DMS114 treated with DMSO at 0.1 percent for 48 hours (cell line): ENCODE measurements around the gene TMEM231.
"Not testable (repeated sequence)": the region's sequence is repeated elsewhere in the genome, so short reads cannot be mapped to it uniquely, and the experiment has no call there.

Experiments
- DNase-seq: peaks from one replicate; lab custom pipeline; 2025; ENCODE audit not compliant: unreplicated experiment; lab: John Stamatoyannopoulos, UW

Gene TMEM231

DNA sequence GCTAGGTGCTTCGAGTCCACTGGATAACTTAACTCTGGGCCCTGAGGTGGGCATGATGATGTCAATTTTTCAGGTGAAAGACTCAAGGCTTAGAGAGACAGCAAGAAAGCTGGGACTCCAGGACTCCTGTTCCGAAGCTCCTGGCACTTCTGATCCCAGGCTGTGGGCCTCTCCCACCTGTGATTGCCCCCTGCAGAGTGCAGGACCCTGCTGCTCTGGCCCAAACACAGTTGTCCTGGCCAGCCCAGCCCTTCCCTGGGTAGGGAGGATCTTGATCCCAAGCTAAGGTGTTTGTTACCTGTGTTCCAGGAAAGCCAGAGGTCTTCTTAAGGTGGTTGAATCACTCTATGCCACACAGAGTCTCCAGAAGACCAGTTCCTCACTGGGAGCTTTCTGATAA lies 23.3 kb downstream of the TMEM231 start:
- no peak for DNase-seq

DNA sequence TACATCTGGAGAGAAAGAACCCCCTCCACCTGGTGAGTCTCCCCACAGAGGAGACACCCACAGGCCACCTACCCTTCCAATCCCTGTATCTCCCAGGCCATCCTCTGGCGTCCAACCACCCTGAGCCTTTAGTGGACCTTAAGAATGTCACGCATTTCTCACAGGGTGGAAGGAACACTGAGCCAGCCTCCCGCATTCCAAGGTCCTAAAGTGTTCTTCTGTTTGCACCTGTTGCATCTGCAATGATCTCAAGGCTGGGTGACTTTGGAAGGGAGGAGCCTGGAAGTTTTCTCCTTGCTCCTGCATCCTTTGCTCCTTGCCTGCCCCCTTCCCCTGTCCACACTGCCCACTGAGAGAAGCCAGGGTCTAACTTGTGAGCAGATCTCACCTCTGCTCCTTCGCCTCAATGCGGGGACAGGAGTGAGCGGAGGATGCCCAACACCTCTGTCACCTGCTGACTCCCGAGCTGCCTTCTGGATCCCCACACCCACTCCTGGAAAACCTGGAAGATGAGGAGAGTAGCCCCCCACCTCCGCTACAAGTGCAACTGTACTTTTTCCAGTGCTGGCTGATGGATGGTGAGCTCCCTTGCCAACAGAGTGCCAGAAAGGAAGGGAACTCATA lies 23.8 kb downstream of the TMEM231 start:
- DNase-seq = no peak

DNA sequence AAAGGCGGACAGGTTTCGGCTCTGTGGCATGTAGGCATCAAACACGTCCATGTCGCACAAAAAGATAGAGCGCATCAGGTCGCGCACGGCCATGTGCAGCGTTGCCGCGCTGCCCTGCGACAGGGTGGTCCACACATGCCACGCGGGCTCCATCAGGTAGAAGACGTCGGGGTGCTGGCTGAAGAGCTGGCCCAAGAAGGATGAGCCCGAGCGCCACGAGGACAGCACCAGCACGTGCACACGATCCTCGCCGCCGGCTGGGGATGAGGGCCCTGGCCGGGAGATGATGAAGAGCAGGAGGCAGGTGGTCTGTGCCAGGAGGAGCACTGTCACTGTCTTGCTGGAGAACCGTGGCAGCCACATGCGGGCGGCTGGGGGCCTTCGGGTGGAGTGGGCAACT lies 26.1 kb downstream of the TMEM231 start:
- no peak for DNase-seq

DNA sequence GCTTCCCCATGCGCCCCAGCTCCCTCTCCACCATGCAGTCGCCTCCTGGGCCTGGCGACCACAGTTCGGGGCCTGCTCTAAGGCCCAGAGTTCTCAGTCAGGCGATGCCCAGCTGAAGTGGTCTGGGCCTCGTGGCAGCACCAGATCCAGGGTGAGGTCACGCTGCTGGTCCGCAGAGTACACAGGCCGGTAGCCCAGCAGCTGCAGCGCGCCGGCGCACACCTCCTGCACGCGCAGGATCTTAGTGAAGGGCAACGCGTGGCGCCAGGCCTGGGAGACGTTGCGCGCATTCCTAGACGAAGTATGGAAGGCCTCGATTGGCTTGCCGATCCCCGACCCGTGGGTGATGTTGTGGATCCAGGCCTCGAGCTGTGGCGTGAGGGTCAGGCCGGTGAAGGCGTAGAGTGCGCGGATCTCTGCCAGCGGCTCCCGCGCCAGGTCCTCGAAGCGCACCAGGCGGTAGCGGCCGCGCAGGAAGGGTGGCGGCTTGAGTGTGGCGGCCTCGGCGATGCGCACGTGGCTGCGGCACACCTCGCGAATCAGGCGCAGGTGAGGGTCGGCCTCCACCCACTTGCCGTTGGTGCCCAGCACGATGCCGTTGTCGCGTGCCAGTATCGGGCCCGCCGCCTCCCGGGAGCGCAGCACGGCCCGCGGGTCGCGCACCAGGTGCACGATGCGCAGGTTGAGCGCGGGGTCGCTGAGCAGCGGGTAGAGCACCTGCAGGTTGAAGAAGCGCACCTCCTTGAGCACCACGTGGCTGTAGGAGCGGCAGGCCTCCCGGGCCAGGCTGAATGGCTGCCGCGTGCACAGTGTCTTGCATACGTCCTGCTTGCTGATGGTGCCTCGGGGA lies 26.8 kb downstream of the TMEM231 start:
- no peak for DNase-seq

DNA sequence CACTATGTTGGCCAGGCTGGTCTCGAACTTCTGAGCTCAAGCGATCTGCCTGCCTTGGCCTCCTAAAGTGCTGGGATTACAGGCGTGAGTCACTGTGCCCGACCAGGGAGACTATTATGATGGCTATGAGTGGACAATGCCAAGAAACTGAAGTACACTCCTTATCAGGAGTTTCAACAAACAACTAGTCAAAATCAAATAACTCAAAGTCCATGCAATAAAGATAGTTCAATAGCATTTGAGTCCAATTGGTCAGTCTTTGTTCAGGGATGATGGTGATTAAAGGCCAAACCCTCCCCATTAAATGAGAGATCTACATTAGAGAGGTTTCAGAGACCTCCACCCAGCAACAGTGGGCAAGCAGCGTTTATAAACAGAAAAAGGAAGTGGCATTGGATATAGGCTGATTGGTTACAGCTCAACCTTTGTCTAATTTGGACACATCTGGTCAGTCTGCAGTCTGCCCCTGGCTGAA lies 28.2 kb downstream of the TMEM231 start:
- DNase-seq = no peak

DNA sequence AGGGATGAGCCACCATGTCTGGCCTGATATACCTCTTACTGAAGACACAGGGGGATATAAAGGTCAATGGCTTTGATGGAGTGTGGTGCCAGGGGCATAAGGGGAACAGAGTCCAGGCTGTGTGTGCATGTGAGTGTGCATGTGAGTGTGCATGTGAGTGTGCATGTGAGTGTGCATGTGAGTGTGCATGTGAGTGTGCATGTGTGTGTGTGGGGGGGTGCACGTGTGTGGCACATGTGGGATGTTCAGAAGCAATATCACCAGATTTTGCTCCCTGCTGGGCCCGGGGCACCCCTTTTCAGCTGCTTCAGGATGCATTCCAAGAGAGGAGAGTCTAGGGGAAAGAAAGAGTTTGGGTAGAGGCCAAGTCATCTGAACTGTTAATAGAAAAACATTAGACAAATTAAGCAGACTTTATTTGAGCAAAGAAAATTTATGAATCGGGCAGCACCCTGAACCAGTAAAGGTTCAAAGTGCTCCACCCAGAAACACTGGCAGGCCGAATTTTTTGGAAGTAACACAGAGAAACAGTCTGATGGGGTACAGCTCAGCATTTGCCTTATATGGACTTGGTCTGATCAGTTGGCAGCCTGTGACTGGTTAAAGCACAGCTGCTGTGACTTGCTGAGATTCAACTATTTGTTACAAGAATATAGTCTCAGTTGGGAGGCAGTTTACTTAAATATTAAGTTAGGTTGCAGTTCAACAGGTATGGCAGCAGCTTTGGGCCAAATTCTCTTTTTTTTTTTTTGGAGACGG lies 29.8 kb downstream of the TMEM231 start:
- DNase-seq = no peak

DNA sequence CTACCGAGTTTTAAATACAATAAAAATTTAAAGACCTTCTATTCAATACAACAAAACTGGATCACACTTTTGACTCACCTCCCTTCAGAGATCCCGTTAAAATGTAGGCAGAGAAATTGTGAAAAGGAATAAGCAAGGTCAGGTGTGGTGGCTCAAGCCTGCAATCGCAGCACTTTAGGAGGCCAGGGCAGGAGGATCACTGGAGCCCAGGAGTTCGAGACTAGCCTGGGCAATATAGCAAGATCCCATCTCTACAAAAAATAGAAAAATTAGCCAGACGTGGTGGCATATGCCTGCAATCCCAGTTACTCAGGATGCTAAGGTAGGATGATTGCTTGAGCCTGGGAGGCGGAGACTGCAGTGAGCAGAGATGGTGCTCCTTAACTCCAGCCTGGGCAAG lies 36.9 kb downstream of the TMEM231 start:
- DNase-seq = no peak

DNA sequence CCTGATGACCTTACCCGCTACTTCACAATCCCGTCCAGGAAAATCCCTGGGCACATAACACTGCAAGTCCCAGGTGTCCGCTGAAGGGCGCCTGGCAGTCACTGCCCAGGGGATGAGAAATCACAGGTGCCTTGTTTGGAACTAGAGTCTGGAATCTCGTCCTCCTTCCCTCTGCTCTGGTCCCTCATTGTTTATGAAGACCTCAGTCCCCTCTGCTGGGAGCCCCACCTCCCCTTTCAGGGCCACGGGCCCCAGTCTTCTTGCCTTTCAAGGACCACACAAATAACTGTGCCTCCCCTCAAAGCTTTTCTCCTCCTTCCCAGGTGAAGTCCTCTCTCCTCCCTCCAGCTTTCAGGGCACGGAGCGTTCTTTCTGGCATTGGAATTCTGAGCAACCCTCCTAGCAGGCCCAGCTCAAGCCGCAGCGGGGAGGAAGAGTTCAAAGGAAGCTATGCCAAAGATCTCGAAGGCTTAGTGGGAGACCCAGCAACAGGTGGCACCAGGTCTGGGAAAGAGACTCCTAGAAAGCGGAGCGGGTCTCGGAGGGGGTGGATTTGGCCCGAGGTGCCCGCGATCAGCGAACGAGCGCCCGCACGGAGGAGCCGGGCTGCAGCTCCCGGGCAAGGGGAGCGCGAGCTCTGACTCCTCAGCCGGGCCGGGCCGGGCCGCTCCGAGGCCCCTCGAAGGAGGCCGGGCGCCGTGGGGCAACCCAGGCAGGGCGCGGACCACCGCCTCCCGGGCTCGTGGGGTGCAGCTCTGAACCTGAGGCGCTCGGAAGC lies 39.7 kb downstream of the TMEM231 start:
- DNase-seq = not testable (repeated sequence)

DNA sequence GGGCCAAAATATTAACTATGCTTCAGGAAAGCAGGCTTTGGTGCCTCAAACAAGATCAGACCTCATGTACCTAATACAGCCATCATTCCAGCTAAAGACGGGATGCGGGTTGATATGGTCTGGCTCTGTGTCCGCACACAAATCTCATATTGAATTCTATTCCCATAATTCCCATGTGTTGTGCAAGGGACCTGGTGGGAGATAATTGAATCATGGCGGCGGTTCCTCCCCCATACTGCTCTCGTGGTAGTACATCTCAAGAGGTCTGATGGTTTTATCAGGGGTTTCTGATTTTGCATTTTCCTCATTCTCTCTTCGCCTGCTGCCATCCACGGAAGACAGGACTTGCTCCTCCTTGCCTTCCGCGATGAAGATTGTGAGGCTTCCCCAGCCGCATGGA lies 41.8 kb downstream of the TMEM231 start:
- DNase-seq = no peak

DNA sequence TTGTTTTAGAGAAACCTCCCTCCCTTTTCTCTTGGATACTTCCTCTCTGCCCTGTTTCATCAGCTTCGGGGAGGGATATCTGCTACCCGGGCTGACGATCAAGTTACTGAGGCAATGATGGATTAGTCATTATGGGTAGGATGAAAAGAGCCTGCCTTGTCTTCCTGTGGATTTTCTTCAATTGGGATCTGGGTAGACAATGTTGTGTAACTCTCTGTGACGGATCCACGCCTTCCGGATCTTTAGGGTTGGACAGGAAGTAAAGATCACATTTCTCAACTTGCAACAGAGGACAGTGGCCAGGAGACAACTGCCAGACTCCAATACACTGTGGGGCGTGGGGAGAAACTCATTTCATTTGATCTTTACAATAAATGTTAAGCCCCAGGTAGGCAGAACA lies 49.5 kb downstream of the TMEM231 start:
- DNase-seq = no peak

DNA sequence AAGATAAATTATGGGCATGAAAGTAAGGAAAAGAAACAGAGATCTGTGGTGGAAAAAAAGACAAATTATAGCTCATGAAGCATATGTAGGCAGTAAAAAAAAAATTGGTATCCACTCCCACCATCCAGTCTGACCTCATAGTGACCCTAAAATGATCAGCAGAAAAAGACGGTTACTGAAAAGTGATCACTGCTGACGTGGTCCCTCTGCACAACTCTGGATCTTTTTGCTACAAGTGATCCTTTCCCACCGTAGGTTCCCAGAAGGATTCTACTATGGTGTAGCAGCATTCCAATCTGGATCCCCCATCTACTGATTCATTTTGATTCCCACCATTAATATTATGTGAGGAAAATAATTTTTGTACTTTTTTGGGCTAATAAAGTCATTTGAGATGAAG lies 49.9 kb downstream of the TMEM231 start:
- DNase-seq = no peak

DNA sequence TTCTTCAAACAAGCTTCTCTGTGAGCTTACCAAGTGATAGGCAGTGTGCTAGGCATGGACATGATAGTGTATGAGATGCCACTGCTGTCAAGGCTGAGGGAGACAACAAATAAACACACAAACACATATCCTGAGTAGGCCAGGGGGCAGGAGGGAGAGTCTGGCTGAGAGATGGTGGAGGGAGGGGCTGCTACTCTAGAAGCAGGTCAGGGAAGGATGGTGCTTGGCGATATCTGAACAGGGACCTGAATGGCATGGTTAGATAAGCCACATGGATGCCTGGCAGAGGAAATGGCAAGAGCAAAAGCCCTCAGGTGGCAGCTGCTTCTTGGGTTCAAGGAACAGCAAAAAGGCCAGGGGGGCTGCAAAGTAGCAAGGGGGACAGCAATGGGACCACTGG lies 52.3 kb downstream of the TMEM231 start:
- no peak for DNase-seq

DNA sequence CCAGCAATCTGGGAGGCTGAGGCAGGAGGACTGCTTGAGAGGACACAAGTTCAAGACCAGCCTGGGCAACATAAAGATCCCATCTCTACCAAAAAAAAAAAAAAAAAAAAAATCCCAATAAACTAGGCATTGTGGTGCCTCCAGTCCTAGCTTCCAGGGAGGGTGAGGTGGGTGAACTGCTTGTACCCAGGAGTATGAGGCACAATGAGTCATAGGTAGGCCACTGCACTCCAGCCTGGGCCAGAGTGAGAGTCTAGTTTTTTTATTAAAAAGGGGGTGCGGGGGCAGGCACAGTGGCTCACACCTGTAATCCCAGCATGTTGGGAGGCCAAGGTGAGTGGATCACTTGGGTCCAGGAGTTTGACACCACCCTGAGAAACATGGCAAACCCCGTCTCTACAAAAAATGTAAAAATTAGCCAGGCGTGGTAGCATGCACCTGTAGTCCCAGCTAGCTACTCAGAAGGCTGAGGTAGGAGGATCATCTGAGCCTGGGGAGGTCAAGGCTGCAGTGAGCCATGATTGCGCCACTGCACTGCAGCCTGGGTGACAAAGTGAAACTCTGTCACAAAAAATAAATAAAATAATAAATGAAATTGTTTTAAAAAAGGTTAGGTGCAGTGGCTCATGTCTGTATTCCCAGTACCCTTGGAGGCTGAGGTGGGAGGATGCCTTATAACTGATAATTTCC lies 53.0 kb downstream of the TMEM231 start:
- no peak for DNase-seq

DNA sequence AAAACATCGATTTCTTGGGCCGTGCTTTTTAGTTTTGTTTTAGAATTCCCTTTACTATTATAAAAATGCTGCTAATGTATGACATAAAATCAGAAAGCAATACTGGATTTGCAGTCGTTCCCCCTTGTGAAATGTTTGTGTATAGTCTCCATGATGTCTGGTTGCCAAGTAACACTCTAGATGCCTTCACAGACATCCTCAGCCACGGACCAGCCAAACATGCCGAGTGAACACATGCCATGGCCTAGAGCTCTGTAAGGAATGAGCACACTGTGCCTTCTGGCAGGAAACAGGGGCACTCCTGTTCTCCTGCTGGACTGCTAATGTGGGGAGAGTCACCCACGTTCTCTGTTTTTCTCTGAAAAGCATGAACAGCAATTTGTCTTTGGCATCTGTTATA lies 54.2 kb downstream of the TMEM231 start:
- not testable (repeated sequence) for DNase-seq

DNA sequence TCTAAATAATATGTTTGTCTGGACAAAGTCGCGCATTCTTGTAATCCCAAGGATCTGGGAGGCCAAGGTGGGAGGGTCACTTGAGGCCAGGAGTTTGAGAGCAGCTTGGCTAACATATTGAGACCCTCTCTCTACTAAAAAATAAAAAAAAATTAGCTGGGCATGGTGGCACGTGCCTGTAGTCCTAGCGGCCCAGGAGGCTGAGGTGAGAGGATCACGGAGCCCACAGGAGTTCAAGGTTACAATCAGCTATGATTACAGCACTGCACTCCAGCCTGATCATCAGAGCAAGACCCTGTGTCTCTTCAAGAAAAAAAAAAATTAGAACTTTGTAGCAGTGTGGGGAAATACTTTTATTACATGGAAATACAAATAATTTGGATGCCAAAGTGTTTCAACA lies 54.7 kb downstream of the TMEM231 start:
- DNase-seq = no peak

DNA sequence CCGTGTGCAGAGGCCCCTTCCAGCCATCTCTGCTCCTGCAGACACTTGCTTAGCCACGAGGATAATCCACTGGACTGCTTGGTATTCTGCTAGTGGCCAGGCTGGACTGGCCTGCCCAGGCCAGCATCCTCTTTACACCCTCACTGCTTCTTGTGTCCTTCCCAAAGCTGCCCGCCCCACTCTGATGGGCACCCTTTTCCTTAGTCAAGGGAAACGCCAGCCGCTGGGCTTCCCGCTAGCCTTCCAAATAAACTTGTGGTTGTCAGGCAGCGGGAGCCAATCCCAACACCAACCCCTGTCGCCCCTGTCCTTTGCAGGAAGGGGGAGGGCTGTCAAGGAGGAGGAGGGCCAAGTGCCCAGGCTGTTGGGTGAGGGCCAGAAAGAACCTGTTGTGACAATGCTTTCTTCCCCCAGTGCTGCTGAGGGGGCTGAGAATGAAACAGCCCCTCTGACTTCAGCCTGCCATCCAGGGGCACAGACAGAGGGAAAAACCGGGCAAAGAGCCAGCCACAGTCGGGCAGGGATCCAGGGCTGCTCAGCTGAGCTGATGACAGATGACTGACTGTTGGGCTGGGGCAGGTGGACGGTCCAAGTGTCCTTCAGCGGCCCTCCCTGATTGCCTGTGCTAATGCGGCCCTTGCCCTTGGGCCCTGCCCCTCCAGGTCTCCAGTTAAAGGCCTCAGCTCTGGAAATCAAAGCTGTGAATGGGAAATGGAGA lies 57.3 kb downstream of the TMEM231 start:
- not testable (repeated sequence) for DNase-seq

DNA sequence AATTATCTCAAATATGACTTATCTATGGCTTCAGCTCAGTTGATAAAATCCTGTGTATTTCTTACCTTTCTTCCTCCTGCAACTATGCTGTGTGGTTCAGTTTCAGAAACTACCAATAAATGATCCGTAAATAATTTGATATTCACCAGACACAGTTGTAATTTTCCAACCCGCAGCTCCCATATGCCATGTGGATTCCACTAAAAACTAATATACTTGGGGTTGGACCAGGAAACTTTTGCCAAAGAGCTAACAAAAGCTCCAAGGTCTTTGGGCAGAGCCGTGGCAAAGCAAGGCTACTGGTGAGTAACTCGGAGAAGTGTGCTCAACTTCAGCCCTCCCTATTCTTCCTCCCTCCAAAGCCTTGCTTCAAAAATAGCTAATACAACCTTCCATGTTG lies 58.5 kb downstream of the TMEM231 start:
- DNase-seq = no peak

DNA sequence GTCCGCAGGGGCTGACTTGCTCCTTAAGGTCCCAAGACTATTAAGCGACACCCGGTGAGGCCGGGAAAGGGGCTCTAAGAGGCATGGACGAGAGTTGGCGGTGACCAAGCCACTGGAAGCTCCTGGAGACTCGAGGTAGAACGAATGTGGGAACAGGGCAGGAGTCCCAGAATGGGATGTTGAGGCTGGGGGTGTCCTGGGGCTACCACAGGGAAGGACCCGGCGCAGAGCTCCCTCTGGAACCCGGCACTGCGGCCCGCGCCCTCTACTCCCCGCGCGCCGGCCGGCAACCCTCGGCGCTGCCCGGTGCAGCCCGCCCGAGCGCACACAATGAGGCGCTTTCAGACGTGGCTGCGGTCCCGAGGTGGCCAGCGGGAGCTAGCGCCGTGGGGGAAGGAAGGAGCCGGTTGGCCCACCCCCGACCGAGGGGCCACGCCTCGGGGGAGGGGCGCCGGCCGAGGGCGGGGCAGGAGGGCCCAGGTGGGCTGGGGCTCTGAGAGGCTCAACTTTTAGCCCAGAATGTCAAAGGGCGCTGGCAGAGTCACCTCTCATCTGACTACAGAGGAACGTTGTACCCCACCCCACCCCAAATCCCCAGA lies 60.9 kb downstream of the TMEM231 start, which contains the start of gene CHST6:
CHST6 (minus strand) TSS at position 366 of the 599 bp plus-strand sequence. CDS start 15,613 bp downstream, outside the sequence.
- peak; percentile 21 for DNase-seq

DNA sequence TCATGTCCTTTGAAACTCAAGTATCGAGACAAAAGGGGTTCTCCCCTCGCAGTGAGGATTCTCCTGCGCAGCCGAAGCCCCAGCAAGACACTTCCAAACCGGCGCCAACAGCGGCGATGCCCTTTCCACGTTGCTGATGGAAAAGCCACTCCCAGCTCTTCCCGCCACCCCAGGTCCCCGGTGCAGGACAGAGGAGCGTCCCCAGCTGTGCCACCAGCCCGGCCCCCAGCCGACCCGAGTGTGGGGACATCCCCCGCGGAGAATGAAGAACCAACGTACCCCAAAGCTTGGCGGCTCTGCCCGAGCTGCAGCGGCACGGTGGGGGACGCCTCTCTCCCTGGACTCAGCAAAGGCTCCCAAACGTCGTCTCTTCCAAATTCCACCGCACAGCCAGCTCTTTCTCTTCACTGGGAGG lies 61.4 kb downstream of the TMEM231 start:
- DNase-seq = no peak
